Rectal smooth muscle tissue (tissue), 1 donor: ENCODE results near the gene EMC9.
A peak's percentile ranks its signal among the peaks of the same experiment; 100 is the strongest.

ENCODE experiments used
- H3K27ac ChIP-seq: one replicate; pipeline ENCODE4 v1.7.0; 2013; ENCODE audit warnings: low read depth, low read length, inconsistent platforms
- H3K27me3 ChIP-seq: one replicate; pipeline ENCODE4 v1.7.0; 2013; ENCODE audit warnings: low read length; ENCODE audit not compliant: control insufficient read depth, insufficient read depth
- H3K36me3 ChIP-seq: one replicate; pipeline ENCODE4 v1.7.0; 2013; ENCODE audit warnings: low read length; ENCODE audit not compliant: control insufficient read depth, insufficient read depth
- H3K4me1 ChIP-seq: one replicate; pipeline ENCODE4 v1.7.0; 2013; ENCODE audit warnings: low read length; ENCODE audit not compliant: control insufficient read depth, insufficient read depth
- H3K4me3 ChIP-seq: one replicate; pipeline ENCODE4 v1.7.0; 2013; ENCODE audit warnings: low read length
- H3K9ac ChIP-seq: one replicate; pipeline ENCODE4 v1.7.0; 2013; ENCODE audit warnings: low read length

EMC9 gene

GRCh38 chr14:24151404-24152080, 10.2 kb upstream of the EMC9 start:
- Histone ChIP-seq H3K27ac (no peak overlapping the region), H3K4me1 (peaks cover 7% of the 10 kb centered on the region), H3K27me3 (no peaks in the 10 kb centered on the region), H3K9ac (no peak overlapping the region), H3K36me3 (peaks cover 39% of the 10 kb centered on the region), H3K4me3 (no peak overlapping the region)

DNA sequence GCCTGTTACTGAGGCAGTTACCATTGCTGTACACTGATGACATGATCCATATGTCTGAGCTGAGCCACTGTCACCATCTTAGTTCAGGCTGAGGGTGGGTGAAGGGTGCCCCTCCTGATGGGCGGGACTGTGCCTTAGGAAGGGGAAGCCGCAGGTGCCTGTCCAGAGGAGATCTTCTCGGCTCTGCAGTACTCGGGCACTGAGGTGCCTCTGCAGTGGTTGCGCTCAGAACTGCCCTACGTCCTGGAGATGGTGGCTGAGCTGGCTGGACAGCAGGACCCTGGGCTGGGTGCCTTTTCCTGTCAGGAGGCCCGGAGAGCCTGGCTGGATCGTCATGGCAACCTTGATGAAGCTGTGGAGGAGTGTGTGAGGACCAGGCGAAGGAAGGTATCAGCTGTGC, 9.6 kb upstream of the EMC9 start:
- H3K36me3 ChIP-seq, result peaks cover 38% of the 10 kb centered on the region
- no peak overlapping the region for H3K9ac ChIP-seq
- H3K27ac ChIP-seq, result no peak overlapping the region

GRCh38 chr14:24150567-24150966, 9.2 kb upstream of the EMC9 start:
- Histone ChIP-seq H3K4me3 (no peak overlapping the region), H3K27ac (no peak overlapping the region), H3K4me1 (peaks cover 13% of the 10 kb centered on the region), H3K27me3 (no peaks in the 10 kb centered on the region), H3K9ac (no peak overlapping the region), H3K36me3 (peaks cover 34% of the 10 kb centered on the region)

More for the DNA sequence above, 9.6 kb upstream of the EMC9 start:
- H3K27me3 ChIP-seq, result no peaks in the 10 kb centered on the region
- H3K4me1 ChIP-seq, result peaks cover 9% of the 10 kb centered on the region
- H3K4me3 ChIP-seq, result no peak overlapping the region

DNA sequence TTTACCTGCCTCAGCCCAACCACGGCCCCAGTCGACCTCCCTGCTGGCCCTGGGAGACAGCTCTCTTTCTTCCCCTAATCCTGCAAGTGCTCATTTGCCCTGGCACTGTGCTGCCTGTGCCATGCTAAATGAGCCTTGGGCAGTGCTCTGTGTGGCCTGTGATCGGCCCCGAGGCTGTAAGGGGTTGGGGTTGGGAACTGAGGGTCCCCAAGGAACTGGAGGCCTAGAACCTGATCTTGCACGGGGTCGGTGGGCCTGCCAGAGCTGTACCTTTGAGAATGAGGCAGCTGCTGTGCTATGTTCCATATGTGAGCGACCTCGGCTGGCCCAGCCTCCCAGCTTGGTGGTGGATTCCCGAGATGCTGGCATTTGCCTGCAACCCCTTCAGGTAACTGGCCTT, 8.7 kb upstream of the EMC9 start:
- no peak overlapping the region for H3K4me3 ChIP-seq
- no peak overlapping the region for H3K9ac ChIP-seq
- peaks cover 16% of the 10 kb centered on the region for H3K4me1 ChIP-seq
- no peaks in the 10 kb centered on the region for H3K27me3 ChIP-seq
- H3K27ac ChIP-seq, result no peak overlapping the region
- peaks cover 29% of the 10 kb centered on the region for H3K36me3 ChIP-seq

DNA sequence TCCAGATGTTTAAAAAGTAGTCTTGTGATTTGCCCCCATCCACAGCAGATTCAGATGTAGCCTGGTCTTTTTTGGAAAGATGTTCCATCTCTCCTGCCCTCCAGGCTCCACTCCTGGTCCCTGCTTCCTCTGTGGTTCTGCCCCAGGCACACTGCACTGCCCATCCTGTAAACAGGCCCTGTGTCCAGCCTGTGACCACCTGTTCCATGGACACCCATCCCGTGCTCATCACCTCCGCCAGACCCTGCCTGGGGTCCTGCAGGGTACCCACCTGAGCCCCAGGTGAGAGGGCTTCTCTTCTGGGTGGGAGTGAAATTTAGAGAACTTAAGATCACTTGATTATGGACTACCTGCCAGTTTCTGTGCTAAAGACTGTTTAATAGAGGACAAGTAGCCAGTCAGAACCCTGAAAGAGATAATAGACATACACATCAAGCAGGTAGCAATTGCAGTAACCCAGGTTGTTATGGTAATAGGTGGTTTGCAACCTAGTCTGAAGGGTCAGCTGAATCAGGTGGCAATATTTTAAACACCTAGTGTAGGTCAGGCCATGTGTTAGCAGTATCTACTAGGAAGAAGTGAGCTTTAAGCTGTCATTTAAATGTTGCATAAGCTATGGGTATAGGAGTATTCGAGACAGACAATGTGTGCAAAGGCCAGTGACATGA, 8.0 kb upstream of the EMC9 start:
- Histone ChIP-seq H3K27ac (no peak overlapping the region), H3K4me1 (peaks cover 16% of the 10 kb centered on the region), H3K9ac (no peak overlapping the region), H3K4me3 (no peak overlapping the region), H3K27me3 (no peaks in the 10 kb centered on the region), H3K36me3 (peaks cover 22% of the 10 kb centered on the region)

DNA sequence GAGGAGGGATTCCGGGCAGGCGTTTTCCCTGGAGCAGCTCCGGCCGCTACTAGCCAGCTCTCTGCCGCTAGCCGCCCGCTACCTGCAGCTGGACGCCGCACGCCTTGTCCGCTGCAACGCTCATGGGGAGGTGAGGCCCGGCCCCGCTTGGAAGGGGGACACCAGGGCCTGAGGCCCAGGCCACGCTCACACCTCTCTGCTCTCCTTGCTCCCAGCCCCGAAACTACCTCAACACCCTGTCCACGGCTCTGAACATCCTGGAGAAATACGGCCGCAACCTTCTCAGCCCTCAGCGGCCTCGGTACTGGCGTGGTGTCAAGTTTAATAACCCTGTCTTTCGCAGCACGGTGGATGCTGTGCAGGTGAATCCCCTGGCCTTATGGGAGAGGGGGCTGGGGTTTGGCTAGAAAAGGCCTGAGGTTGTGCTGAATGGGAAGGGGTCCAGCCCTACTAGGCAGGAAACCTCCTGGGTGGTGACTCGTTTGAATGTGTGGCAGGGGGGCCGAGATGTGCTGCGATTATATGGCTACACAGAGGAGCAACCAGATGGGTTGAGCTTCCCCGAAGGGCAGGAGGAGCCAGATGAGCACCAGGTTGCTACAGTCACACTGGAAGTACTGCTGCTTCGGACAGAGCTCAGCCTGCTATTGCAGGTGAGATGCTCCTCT, 6.5 kb upstream of the EMC9 start:
- Histone ChIP-seq H3K4me1 (peaks cover 16% of the 10 kb centered on the region), H3K36me3 (peaks cover 19% of the 10 kb centered on the region), H3K27me3 (no peaks in the 10 kb centered on the region), H3K27ac (peak overlapping the region; percentile 81), H3K4me3 (peak overlapping the region; percentile 92), H3K9ac (peak overlapping the region; percentile 58)

GRCh38 chr14:24146978-24147760, 5.8 kb upstream of the EMC9 start, which contains the start of gene RNF31:
Gene RNF31 (plus strand): TSS chr14:24147498. CDS start chr14:24147699, 201 bp downstream.
- peak within 1 kb of the TSS; percentile 92 for H3K4me3 ChIP-seq
- H3K4me1 ChIP-seq, result peaks cover 16% of the 10 kb centered on the region
- H3K27me3 ChIP-seq, result no peaks in the 10 kb centered on the region
- peak within 1 kb of the TSS; percentile 66 for H3K9ac ChIP-seq
- H3K27ac ChIP-seq, result peak within 1 kb of the TSS; percentile 92
- peaks cover 19% of the 10 kb centered on the region for H3K36me3 ChIP-seq

GRCh38 chr14:24146453-24146977, 5.1 kb upstream of the EMC9 start, which contains the start of gene PSME2:
Gene PSME2 (minus strand): TSS chr14:24146610. CDS start chr14:24146581, 29 bp downstream.
- H3K4me1 ChIP-seq, result peaks cover 20% of the 10 kb centered on the region
- no peaks in the 10 kb centered on the region for H3K27me3 ChIP-seq
- peak within 1 kb of the TSS; percentile 92 for H3K4me3 ChIP-seq
- H3K27ac ChIP-seq, result peak within 1 kb of the TSS; percentile 92
- H3K36me3 ChIP-seq, result peaks cover 14% of the 10 kb centered on the region
- peak within 1 kb of the TSS; percentile 66 for H3K9ac ChIP-seq

DNA sequence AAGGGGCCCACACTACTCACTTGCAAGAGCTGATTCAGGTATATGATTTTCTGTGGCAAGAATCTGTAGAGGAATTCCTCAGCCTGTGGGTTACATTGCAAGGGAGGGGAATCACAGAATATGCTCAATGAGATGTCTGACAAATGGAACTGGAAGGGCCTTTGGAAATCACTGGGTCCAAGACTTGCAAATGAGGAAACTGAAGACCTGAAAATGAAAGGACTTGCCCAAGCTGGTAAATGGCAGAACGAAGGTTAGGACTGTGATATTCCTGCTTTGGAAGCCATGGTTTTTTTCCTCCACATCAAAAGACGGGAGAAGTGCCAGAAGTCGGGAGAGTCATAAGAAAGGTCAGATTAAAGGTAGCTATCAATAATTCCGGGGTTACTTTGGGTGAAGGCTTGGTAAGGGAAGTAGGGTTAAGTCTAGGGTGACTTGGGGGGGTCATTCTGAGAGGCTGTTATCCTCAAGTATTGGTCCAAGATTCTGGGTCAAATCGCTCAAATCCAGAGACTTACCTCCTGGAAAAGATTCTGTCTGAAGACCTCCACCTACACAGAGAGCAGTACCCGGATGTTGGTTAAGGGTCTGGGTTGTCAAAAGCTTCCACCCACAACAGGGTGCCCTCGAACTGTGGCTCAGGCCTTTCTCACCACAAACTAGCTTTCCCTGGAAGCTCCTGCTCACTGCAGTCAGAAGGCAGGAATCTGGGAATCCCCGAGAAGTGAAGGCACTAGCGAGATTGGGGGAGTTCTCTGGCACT, 4.5 kb upstream of the EMC9 start:
- Histone ChIP-seq H3K9ac (peak overlapping the region; percentile 66), H3K4me3 (peak overlapping the region; percentile 82), H3K36me3 (peaks cover 7% of the 10 kb centered on the region), H3K4me1 (peaks cover 20% of the 10 kb centered on the region), H3K27ac (peak overlapping the region; percentile 92), H3K27me3 (no peaks in the 10 kb centered on the region)

DNA sequence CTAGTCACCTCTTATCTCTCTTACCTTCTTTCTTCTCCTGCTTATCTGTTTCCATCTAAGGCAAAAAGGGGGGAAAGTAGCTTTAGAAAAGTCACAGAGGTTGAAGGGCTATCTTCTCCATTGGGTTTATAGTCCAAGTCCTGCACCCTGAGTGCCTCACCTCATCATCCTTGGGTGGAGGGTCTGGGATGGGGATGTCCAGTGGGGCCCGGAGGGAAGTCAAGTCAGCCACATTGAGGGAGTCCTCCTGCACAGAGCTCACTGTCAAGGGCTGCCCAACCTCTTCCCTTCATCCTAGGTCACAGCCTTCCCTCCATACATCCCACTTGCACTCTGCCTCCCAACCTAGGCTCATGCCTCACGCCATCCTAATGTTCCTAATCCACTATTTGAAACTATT, 3.8 kb upstream of the EMC9 start:
- Histone ChIP-seq H3K27ac (no peak overlapping the region), H3K9ac (no peak overlapping the region), H3K4me1 (peaks cover 20% of the 10 kb centered on the region), H3K27me3 (no peaks in the 10 kb centered on the region), H3K36me3 (peaks cover 3% of the 10 kb centered on the region), H3K4me3 (peak overlapping the region; percentile 82)

- Histone ChIP-seq H3K27ac (no peak overlapping the region), H3K36me3 (no peaks in the 10 kb centered on the region), H3K9ac (no peak overlapping the region), H3K27me3 (no peaks in the 10 kb centered on the region), H3K4me1 (peaks cover 20% of the 10 kb centered on the region), H3K4me3 (no peak overlapping the region)
Measured at GRCh38 chr14:24144451-24144850, 3.1 kb upstream of the EMC9 start.
